ENCODE measurements around the gene ATAD2B. TPM values are rescaled to one million over a fixed set of nuclear protein-coding genes. Genes with fewer than 3 reads are reported as not detected.

The ATAD2B gene
- total and polyA plus RNA-seq, 10 donors, result 4.4 to 61.2 (median 36.8) TPM

- WGBS, 5 donors, result 85 to 92% (median 91%) methylated on average over 2 of the region's 2 CpGs
- TF ChIP-seq CTCF (IDR thresholded peaks at IDR 0.05 in 8 of 11, conservative IDR thresholded peaks at IDR 0.05 in 3 of 11) (no peak), POLR2AphosphoS5 (IDR thresholded peaks at IDR 0.05) (no peak), POLR2A (IDR thresholded peaks at IDR 0.05) (no peak)
Observed at GRCh38 chr2:23777826-23778225, 149.1 kb downstream of the ATAD2B start.

GRCh38 chr2:23776021-23776420, 150.9 kb downstream of the ATAD2B start:
- no peak for TF ChIP-seq CTCF (IDR thresholded peaks at IDR 0.05 in 8 of 11, conservative IDR thresholded peaks at IDR 0.05 in 3 of 11)
- TF ChIP-seq POLR2AphosphoS5 (IDR thresholded peaks at IDR 0.05), result no peak
- no peak for TF ChIP-seq POLR2A (IDR thresholded peaks at IDR 0.05)
- H3K36me3 ChIP-seq, result peaks cover 0 to 100% (median 45%) of the 10 kb centered on the region in 6 donors
- H3K4me3 ChIP-seq, result no peak overlapping the region
- no peak overlapping the region for H3K27ac ChIP-seq
- no peak for DNase-seq
- H3K9me3 ChIP-seq, result no peaks in the 10 kb centered on the region
- H3K4me1 ChIP-seq, result no peaks in the 10 kb centered on the region
- WGBS, 5 donors, result 95 to 98% (median 98%) methylated on average over 6 of the region's 6 CpGs
- no peaks in the 10 kb centered on the region for H3K27me3 ChIP-seq (replicated peaks in 1 of 7)
- intact Hi-C loops (cut with DNase I; ENCODE audit: low total_unique reads), result no loop called here

More at GRCh38 chr2:23777826-23778225, 149.1 kb downstream of the ATAD2B start:
- Histone ChIP-seq H3K36me3 (peaks cover 0 to 100% (median 39%) of the 10 kb centered on the region in 6 donors), H3K9me3 (no peaks in the 10 kb centered on the region), H3K4me1 (no peaks in the 10 kb centered on the region), H3K27ac (no peak overlapping the region), H3K27me3 (replicated peaks in 1 of 7) (no peaks in the 10 kb centered on the region), H3K4me3 (no peak overlapping the region)
- DNase-seq, result no peak
- intact Hi-C loops (cut with DNase I; ENCODE audit: low total_unique reads), result no loop called here

- WGBS, 5 donors, result 78 to 90% (median 83%) methylated on average over 7 of the region's 7 CpGs
Observed at GRCh38 chr2:23772684-23773083, 154.2 kb downstream of the ATAD2B start.

GRCh38 chr2:23772056-23772455, 154.9 kb downstream of the ATAD2B start:
- H3K4me3 ChIP-seq, result no peak overlapping the region
- no peak for DNase-seq
- 44 to 71% (median 63%) methylated on average over 1 of the region's 1 CpG for WGBS, 5 donors
- intact Hi-C loops (cut with DNase I; ENCODE audit: low total_unique reads), result no loop called here
- no peak overlapping the region for H3K27ac ChIP-seq
- H3K4me1 ChIP-seq, result no peaks in the 10 kb centered on the region
- TF ChIP-seq POLR2A (IDR thresholded peaks at IDR 0.05) (no peak), POLR2AphosphoS5 (IDR thresholded peaks at IDR 0.05) (no peak), CTCF (IDR thresholded peaks at IDR 0.05 in 8 of 11, conservative IDR thresholded peaks at IDR 0.05 in 3 of 11) (no peak)
- H3K27me3 ChIP-seq (replicated peaks in 1 of 7), result no peaks in the 10 kb centered on the region
- H3K36me3 ChIP-seq, result peaks cover 0 to 91% (median 35%) of the 10 kb centered on the region in 6 donors
- H3K9me3 ChIP-seq, result no peaks in the 10 kb centered on the region

More at GRCh38 chr2:23772684-23773083, 154.2 kb downstream of the ATAD2B start:
- peaks cover 0 to 91% (median 38%) of the 10 kb centered on the region in 6 donors for H3K36me3 ChIP-seq
- no peaks in the 10 kb centered on the region for H3K4me1 ChIP-seq
- no peaks in the 10 kb centered on the region for H3K9me3 ChIP-seq
- no peaks in the 10 kb centered on the region for H3K27me3 ChIP-seq (replicated peaks in 1 of 7)
- TF ChIP-seq POLR2A (IDR thresholded peaks at IDR 0.05), result no peak
- TF ChIP-seq POLR2AphosphoS5 (IDR thresholded peaks at IDR 0.05), result no peak
- TF ChIP-seq CTCF (IDR thresholded peaks at IDR 0.05 in 8 of 11, conservative IDR thresholded peaks at IDR 0.05 in 3 of 11), result no peak
- H3K4me3 ChIP-seq, result no peak overlapping the region
- H3K27ac ChIP-seq, result no peak overlapping the region
- intact Hi-C loops (cut with DNase I; ENCODE audit: low total_unique reads), result no loop called here
- DNase-seq, result no peak
